MM.1S (cell line): Measurements from ENCODE around the gene THRB.

Experiments used
- DNase-seq: peaks from one replicate; pipeline ENCODE4 v3.0.0-alpha.2; 2015
- H2AFZ ChIP-seq: fragments of 300-600 bp; sonication (generic); 2 replicates; pipeline ENCODE4 v1.6.0; 2016; ENCODE audit warnings: antibody characterized with exemption, low read length
- H3F3A ChIP-seq: fragments of 300-600 bp; sonication (generic); 2 replicates; pipeline ENCODE4 v1.6.1; 2016; ENCODE audit warnings: mild to moderate bottlenecking, antibody characterized with exemption, low read length, moderate library complexity, mixed read lengths; ENCODE audit not compliant: insufficient read depth
- H3K27ac ChIP-seq: fragments of 300-600 bp; sonication (generic); 2 replicates; pipeline ENCODE4 v1.5.1; 2016; ENCODE audit warnings: mild to moderate bottlenecking, low read length
- H3K27me3 ChIP-seq: fragments of 300-600 bp; sonication (generic); replicated peaks from 2 replicates; pipeline ENCODE4 v1.6.0; 2016; ENCODE audit warnings: low read length; ENCODE audit not compliant: insufficient read depth
- H3K36me3 ChIP-seq: fragments of 300-600 bp; sonication (generic); replicated peaks from 2 replicates; pipeline ENCODE4 v1.6.1; 2016; ENCODE audit warnings: mild to moderate bottlenecking, low read length, mixed read lengths; ENCODE audit not compliant: insufficient read depth
- H3K4me1 ChIP-seq: fragments of 300-600 bp; sonication (generic); 2 replicates; pipeline ENCODE4 v1.6.1; 2016; ENCODE audit warnings: low read length, mixed read lengths
- H3K4me2 ChIP-seq: fragments of 300-600 bp; sonication (generic); 2 replicates; pipeline ENCODE4 v1.6.0; 2016; ENCODE audit warnings: low read depth, low read length
- H3K4me3 ChIP-seq: fragments of 300-600 bp; sonication (generic); 2 replicates; pipeline ENCODE4 v1.5.1; 2016; ENCODE audit warnings: low read length, mixed read lengths
- H3K79me2 ChIP-seq: fragments of 300-600 bp; sonication (generic); 2 replicates; pipeline ENCODE4 v1.6.1; 2016; ENCODE audit warnings: mixed run types, low read length, mixed read lengths
- H3K9ac ChIP-seq: fragments of 300-600 bp; sonication (generic); 2 replicates; pipeline ENCODE4 v1.6.1; 2016; ENCODE audit warnings: low read length, mixed read lengths
- H3K9me2 ChIP-seq: fragments of 300-600 bp; sonication (generic); replicated peaks from 2 replicates; pipeline ENCODE4 v1.6.1; 2016; ENCODE audit warnings: mild to moderate bottlenecking, low read length, mixed read lengths; ENCODE audit not compliant: insufficient read depth
- H3K9me3 ChIP-seq: fragments of 300-600 bp; sonication (generic); replicated peaks from 2 replicates; pipeline ENCODE4 v1.6.1; 2016; ENCODE audit warnings: mild to moderate bottlenecking, low read length, mixed read lengths; ENCODE audit not compliant: insufficient read depth
- H4K20me1 ChIP-seq: fragments of 300-600 bp; sonication (generic); 2 replicates; pipeline ENCODE4 v1.6.1; 2016; ENCODE audit warnings: mild to moderate bottlenecking, low read length, moderate library complexity, mixed read lengths; ENCODE audit not compliant: insufficient read depth
- EZH2 ChIP-seq: fragments of 300-600 bp; sonication (generic); optimal IDR thresholded peaks from 2 replicates; pipeline ENCODE3; 2017; ENCODE audit warnings: low read depth, mild to moderate bottlenecking, antibody characterized with exemption, low read length, mixed read lengths
- EZH2phosphoT487 ChIP-seq: fragments of 300-600 bp; sonication (generic); IDR thresholded peaks from 2 replicates; pipeline ENCODE4 v1.6.1; 2018; ENCODE audit warnings: antibody characterized with exemption, low read length
- TF ChIP-seq, protein P1 (sequence below): fragments of 300-600 bp; sonication (generic); IDR thresholded peaks from 2 replicates; pipeline ENCODE4 v1.5.1; 2016; ENCODE audit warnings: antibody characterized with exemption, low read length, mixed read lengths

Gene THRB

DNA sequence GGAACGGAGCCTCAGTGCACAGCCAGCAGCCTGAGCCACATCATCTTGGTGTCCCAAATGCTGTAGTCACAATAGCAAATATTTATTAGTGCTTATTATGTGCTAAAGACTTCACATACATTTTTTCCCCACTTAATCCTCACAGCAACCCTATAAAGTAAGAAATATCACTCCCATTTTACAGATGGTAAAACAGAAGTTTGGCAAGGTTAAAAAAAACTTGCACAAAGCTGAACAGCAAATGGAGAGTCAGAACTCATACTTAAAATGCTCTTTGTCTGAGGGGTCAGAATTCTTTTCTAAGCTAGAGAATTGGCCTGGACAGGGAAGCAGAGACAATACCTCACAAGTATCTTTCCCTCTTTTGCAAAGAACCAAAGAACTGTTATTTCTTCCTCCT, 30.9 kb upstream of the THRB start:
- Histone ChIP-seq H3K9me2 (no peaks in the 10 kb centered on the region), H3K79me2 (no peaks in the 10 kb centered on the region), H3K9ac (no peak overlapping the region), H3K36me3 (no peaks in the 10 kb centered on the region), H4K20me1 (no peaks in the 10 kb centered on the region), H3K27me3 (peaks cover 2% of the 10 kb centered on the region; the same call in 1 of the 2 replicates), H3K4me3 (no peak overlapping the region), H3F3A (no peaks in the 10 kb centered on the region), H3K4me2 (no peak overlapping the region), H2AFZ (no peak overlapping the region), H3K27ac (no peak overlapping the region), H3K4me1 (no peaks in the 10 kb centered on the region), H3K9me3 (no peaks in the 10 kb centered on the region)
- no peak for TF ChIP-seq EZH2
- TF ChIP-seq, protein P1, sequence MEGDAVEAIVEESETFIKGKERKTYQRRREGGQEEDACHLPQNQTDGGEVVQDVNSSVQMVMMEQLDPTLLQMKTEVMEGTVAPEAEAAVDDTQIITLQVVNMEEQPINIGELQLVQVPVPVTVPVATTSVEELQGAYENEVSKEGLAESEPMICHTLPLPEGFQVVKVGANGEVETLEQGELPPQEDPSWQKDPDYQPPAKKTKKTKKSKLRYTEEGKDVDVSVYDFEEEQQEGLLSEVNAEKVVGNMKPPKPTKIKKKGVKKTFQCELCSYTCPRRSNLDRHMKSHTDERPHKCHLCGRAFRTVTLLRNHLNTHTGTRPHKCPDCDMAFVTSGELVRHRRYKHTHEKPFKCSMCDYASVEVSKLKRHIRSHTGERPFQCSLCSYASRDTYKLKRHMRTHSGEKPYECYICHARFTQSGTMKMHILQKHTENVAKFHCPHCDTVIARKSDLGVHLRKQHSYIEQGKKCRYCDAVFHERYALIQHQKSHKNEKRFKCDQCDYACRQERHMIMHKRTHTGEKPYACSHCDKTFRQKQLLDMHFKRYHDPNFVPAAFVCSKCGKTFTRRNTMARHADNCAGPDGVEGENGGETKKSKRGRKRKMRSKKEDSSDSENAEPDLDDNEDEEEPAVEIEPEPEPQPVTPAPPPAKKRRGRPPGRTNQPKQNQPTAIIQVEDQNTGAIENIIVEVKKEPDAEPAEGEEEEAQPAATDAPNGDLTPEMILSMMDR, result no peak
- no peak for TF ChIP-seq EZH2phosphoT487
- no peak for DNase-seq

DNA sequence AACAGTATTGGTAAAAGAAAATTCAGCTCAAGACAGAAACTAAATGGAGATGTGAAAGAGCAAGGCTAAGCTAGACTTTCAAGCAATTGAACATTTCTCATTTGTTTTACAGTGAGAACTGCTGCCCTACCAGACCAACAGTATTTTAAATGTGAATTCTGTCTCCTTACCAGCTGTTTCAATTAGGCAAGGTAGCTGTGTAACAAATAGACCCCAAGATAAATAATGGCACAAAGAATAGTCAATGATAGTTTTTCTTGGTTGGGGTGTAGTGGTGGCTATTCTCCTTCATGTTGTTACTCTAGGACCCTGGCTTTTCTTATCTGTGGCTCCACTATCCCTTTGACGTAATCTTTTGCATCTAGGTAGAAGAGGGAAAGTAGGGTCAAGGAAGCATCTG, 30.4 kb upstream of the THRB start:
- no peak overlapping the region for H3K4me2 ChIP-seq
- TF ChIP-seq, protein P1, result no peak
- TF ChIP-seq EZH2phosphoT487 (no peak), EZH2 (no peak)
- no peak overlapping the region for H3K27ac ChIP-seq

DNA sequence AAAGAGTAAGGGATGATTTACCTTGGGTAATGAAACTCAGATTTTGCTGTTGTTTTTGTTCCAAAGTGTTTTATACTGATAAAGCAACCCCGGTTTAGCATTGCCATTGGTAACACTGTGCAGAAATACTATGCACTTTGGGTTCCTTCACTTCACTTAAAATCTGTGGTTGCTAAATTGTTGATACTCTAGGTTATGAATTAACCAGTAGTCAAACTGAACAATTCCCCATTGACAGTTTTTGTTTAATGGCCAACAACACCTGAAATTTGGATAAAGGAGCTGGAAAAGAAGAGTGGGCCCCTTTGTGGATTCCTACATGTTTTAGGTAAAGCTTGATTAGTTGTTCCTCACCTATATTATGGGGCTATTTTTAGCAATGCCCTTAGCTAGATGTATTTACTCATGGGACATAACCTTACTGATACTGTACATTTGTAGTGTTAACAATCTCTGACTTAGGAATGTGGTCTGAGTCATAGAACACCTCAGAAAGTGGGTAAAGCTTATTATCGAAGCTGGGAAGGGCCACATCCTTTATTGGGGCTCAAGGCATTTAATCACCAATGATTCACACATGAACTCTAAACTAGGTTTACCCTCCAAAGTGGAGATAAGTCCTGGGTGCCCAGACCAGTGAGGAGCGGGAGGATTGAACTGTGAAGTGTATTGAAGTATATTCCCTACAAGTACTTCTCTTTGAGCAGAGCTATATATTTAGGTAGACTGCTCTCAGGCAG, 29.5 kb upstream of the THRB start:
- H3K4me2 ChIP-seq, result no peak overlapping the region
- H3K27me3 ChIP-seq, result peaks cover 6% of the 10 kb centered on the region; the same call in 1 of the 2 replicates
- no peak overlapping the region for H3K27ac ChIP-seq
- H2AFZ ChIP-seq, result no peak overlapping the region
- H3F3A ChIP-seq, result no peaks in the 10 kb centered on the region
- no peak overlapping the region for H3K9ac ChIP-seq
- no peaks in the 10 kb centered on the region for H3K4me1 ChIP-seq
- no peaks in the 10 kb centered on the region for H4K20me1 ChIP-seq
- no peaks in the 10 kb centered on the region for H3K9me3 ChIP-seq
- H3K79me2 ChIP-seq, result no peaks in the 10 kb centered on the region
- H3K4me3 ChIP-seq, result no peak overlapping the region
- H3K36me3 ChIP-seq, result no peaks in the 10 kb centered on the region
- H3K9me2 ChIP-seq, result no peaks in the 10 kb centered on the region
- no peak for DNase-seq
- TF ChIP-seq EZH2phosphoT487 (no peak), EZH2 (no peak)
- TF ChIP-seq, protein P1, result no peak

More for the DNA sequence above, 30.4 kb upstream of the THRB start:
- H3K4me3 ChIP-seq, result no peak overlapping the region
- H4K20me1 ChIP-seq, result no peaks in the 10 kb centered on the region
- no peaks in the 10 kb centered on the region for H3K4me1 ChIP-seq
- no peaks in the 10 kb centered on the region for H3K9me2 ChIP-seq
- DNase-seq, result no peak
- H3K79me2 ChIP-seq, result no peaks in the 10 kb centered on the region
- H3K36me3 ChIP-seq, result no peaks in the 10 kb centered on the region
- H3K9ac ChIP-seq, result no peak overlapping the region
- H3F3A ChIP-seq, result no peaks in the 10 kb centered on the region
- H2AFZ ChIP-seq, result no peak overlapping the region
- H3K27me3 ChIP-seq, result peaks cover 6% of the 10 kb centered on the region; the same call in 1 of the 2 replicates
- H3K9me3 ChIP-seq, result no peaks in the 10 kb centered on the region
